Endothelial cell of umbilical vein (primary cell): ENCODE data around the gene SRA1. TPM values are rescaled to one million over a fixed set of nuclear protein-coding genes. Genes with fewer than 3 reads are reported as not detected.

ENCODE experiments used
- BruUV-seq: library from RNA; stranded (reverse); fragments of 400-500 nt; replicated peaks from 2 replicates; lab custom pipeline; 2021; lab: Mats Ljungman, UMichigan
- CTCF ChIA-PET: fragments of 300-600, 350-600 bp; sonication (Branson Sonifier 250); formaldehyde crosslinking; loops from one replicate; lab custom pipeline; 2021; ENCODE audit warnings: antibody characterized with exemption, inconsistent platforms; lab: Charles Lee
- POLR2A ChIA-PET: fragments of 300-600, 350-600 bp; sonication (Branson Sonifier 250); formaldehyde crosslinking; loops from one replicate; lab custom pipeline; 2021; ENCODE audit warnings: antibody characterized with exemption, inconsistent platforms; lab: Charles Lee
- DNase-seq: peaks from one replicate; pipeline ENCODE4 v3.0.0-alpha.2; 2011; ENCODE audit warnings: low read depth, low spot score
- FAIRE-seq: peaks from 2 replicates; lab custom pipeline; 2011; peaks lifted over from hg19 to GRCh38; lab: Jason Lieb, UNC
- H2AFZ ChIP-seq: 2 replicates; pipeline ENCODE4 v1.6.0; 2012; ENCODE audit warnings: low read depth, low read length, control low read depth, inconsistent platforms
- H3K27ac ChIP-seq: 2 replicates; pipeline ENCODE4 v1.5.1; 2011; ENCODE audit warnings: low read depth, mild to moderate bottlenecking, control low read depth, low read length, moderate library complexity; ENCODE audit not compliant: insufficient read depth
- H3K27me3 ChIP-seq, 2 experiments: 2 replicates each; pipeline versions ENCODE4 v1.6.0 to v1.6.1; 2011; ENCODE audit warnings: low read length in 2 of 2, mixed read lengths in 1 of 2; ENCODE audit not compliant: control insufficient read depth in 2 of 2, insufficient read depth in 2 of 2
- H3K36me3 ChIP-seq, 2 experiments: 2 replicates in 1 of 2; 3 replicates in 1 of 2; pipeline ENCODE4 v1.5.1; 2011; ENCODE audit warnings: low read length in 2 of 2, mild to moderate bottlenecking in 1 of 2, moderate library complexity in 1 of 2; ENCODE audit not compliant: control insufficient read depth in 2 of 2, insufficient read depth in 2 of 2; ENCODE audit errors: extremely low read depth in 1 of 2
- H3K4me1 ChIP-seq: 3 replicates; pipeline ENCODE4 v1.5.1; 2011; ENCODE audit warnings: mild to moderate bottlenecking, low read length; ENCODE audit not compliant: control insufficient read depth, insufficient read depth; ENCODE audit errors: extremely low read depth
- H3K4me2 ChIP-seq: 2 replicates; pipeline ENCODE4 v1.6.1; 2011; ENCODE audit warnings: low read length, control low read depth, mixed read lengths; ENCODE audit not compliant: insufficient read depth
- H3K4me3 ChIP-seq, 3 experiments: fragments of 200-600 bp in 1 of 3; sonication (generic), shearing (Covaris generic) in 1 of 3; replicated peaks in 1 of 3; 2 replicates each; pipeline ENCODE4 v1.5.1; 2011 to 2016; ENCODE audit warnings: control low read depth in 3 of 3, low read length in 3 of 3, mild to moderate bottlenecking in 2 of 3, inconsistent platforms in 1 of 3, low read depth in 1 of 3, moderate library complexity in 1 of 3; ENCODE audit not compliant: insufficient read depth in 1 of 3
- H3K79me2 ChIP-seq: 2 replicates; pipeline ENCODE4 v1.6.0; 2012; ENCODE audit warnings: low read length, inconsistent platforms; ENCODE audit not compliant: control insufficient read depth, insufficient read depth
- H3K9ac ChIP-seq: replicated peaks from 2 replicates; pipeline ENCODE3; 2011; ENCODE audit warnings: low read length, control low read depth; ENCODE audit not compliant: insufficient read depth; ENCODE audit errors: extremely low read depth
- H3K9me1 ChIP-seq: replicated peaks from 3 replicates; pipeline ENCODE4 v1.6.0; 2011; ENCODE audit warnings: mild to moderate bottlenecking, low read length; ENCODE audit not compliant: control insufficient read depth, insufficient read depth; ENCODE audit errors: extremely low read depth
- H3K9me3 ChIP-seq: replicated peaks from 2 replicates; pipeline ENCODE4 v1.5.1; 2012; ENCODE audit warnings: low read length, inconsistent platforms; ENCODE audit not compliant: control insufficient read depth, insufficient read depth
- H4K20me1 ChIP-seq: replicated peaks from 2 replicates; pipeline ENCODE3; 2011; ENCODE audit warnings: mild to moderate bottlenecking, low read length; ENCODE audit not compliant: control insufficient read depth, insufficient read depth; ENCODE audit errors: extremely low read depth
- EZH2 ChIP-seq: IDR thresholded peaks from 2 replicates; pipeline ENCODE4 v1.6.1; 2012; ENCODE audit warnings: borderline replicate concordance, low read depth, mild to moderate bottlenecking, moderate library complexity, low read length, inconsistent platforms; ENCODE audit not compliant: severe bottlenecking
- FOS ChIP-seq: IDR thresholded peaks from 2 replicates; pipeline ENCODE4 v1.6.1; 2011; ENCODE audit warnings: mild to moderate bottlenecking, low read length, moderate library complexity, borderline replicate concordance; ENCODE audit not compliant: insufficient read depth
- GATA2 ChIP-seq: IDR thresholded peaks from 2 replicates; pipeline ENCODE4 v1.7.0; 2011; ENCODE audit warnings: low read depth, mild to moderate bottlenecking, moderate library complexity, mixed read lengths, low read length; ENCODE audit not compliant: insufficient read length, insufficient read depth
- JUN ChIP-seq: IDR thresholded peaks from 2 replicates; pipeline ENCODE4 v1.6.1; 2011; ENCODE audit warnings: borderline replicate concordance, low read depth; ENCODE audit not compliant: insufficient read length, insufficient read depth
- MAX ChIP-seq: IDR thresholded peaks from 2 replicates; pipeline ENCODE4 v1.6.1; 2011; ENCODE audit not compliant: insufficient read depth, insufficient read length
- MYC ChIP-seq: IDR thresholded peaks from one replicate; pipeline ENCODE4 v1.6.1; 2011; ENCODE audit warnings: mild to moderate bottlenecking, low read depth, low read length
- POLR2A ChIP-seq: IDR thresholded peaks from 2 replicates; pipeline ENCODE4 v1.6.1; 2012; ENCODE audit warnings: low read depth, mild to moderate bottlenecking, control low read depth, low read length
- POLR2AphosphoS5 ChIP-seq: IDR thresholded peaks from 2 replicates; pipeline ENCODE4 v1.6.1; 2012; ENCODE audit warnings: low read depth, mild to moderate bottlenecking, control low read depth, low read length, moderate library complexity; ENCODE audit not compliant: insufficient read depth
- dilution Hi-C: fragments of 300-500 bp; cut with MboI; formaldehyde crosslinking; loops from one replicate; pipeline ENCODE4 v1.15.0; 2019; ENCODE audit warnings: low sequenced_read_pairs; ENCODE audit not compliant: extremely low pct_ligation_motif_present
- intact Hi-C: fragments of 100-400 bp; cut with micrococcal nuclease; formaldehyde crosslinking; loops from one replicate; pipeline ENCODE4 v1.10.0; 2022
- polyA plus RNA-seq, 4 experiments: library from polyadenylated mRNA; depleted of rRNA in 3 of 4; stranded (reverse) in 3 of 4; unstranded in 1 of 4; fragments of >200 nt; gene quantifications; 2 replicates each; pipeline versions ENCODE4 v1.2.1 to v1.2.3, GENCODE V29; 2011 to 2012; ENCODE audit warnings: missing spikeins in 1 of 4
- total RNA-seq: library from RNA; stranded (reverse); gene quantifications from 2 replicates; pipeline ENCODE4 v1.2.3, GENCODE V29; 2021
- TF ChIP-seq, protein P1 (sequence below), 2 donors: IDR thresholded peaks; 1 replicate in 1 of 2; 2 replicates in 1 of 2; pipeline ENCODE4 v1.5.1; 2011; ENCODE audit warnings: low read length in 2 of 2, mild to moderate bottlenecking in 2 of 2, moderate library complexity in 2 of 2, control low read depth in 1 of 2, inconsistent platforms in 1 of 2, low read depth in 1 of 2; ENCODE audit not compliant: insufficient read depth in 1 of 2; ENCODE audit errors: extremely low read depth in 1 of 2

Gene SRA1
- total and polyA plus RNA-seq, 2 donors (not counting 3 experiments of a cell fraction or from before 2014, with no cell fraction given) = 17.6 to 19.7 TPM

GRCh38 chr5:140524003-140524402, 33.3 kb downstream of the SRA1 start:
- Histone ChIP-seq H3K9ac (no peak overlapping the region), H3K27me3 (no peaks in the 10 kb centered on the region)
- POLR2A ChIA-PET = no interaction called here

More at GRCh38 chr5:140524003-140524402, 33.3 kb downstream of the SRA1 start:
- Histone ChIP-seq H3K4me3 (no peak overlapping the region), H3K9me1 (no peaks in the 10 kb centered on the region), H3K79me2 (no peaks in the 10 kb centered on the region), H4K20me1 (no peaks in the 10 kb centered on the region), H2AFZ (no peak overlapping the region), H3K27ac (no peak overlapping the region), H3K9me3 (no peaks in the 10 kb centered on the region), H3K4me1 (no peaks in the 10 kb centered on the region), H3K36me3 (peaks cover 15 to 24% of the 10 kb centered on the region in 2 experiments), H3K4me2 (no peak overlapping the region)
- intact Hi-C loops = no loop called here
- TF ChIP-seq MAX (no peak), JUN (no peak), GATA2 (no peak), POLR2AphosphoS5 (no peak), FOS (no peak), POLR2A (no peak), EZH2 (no peak), MYC (no peak)
- TF ChIP-seq, protein P1, sequence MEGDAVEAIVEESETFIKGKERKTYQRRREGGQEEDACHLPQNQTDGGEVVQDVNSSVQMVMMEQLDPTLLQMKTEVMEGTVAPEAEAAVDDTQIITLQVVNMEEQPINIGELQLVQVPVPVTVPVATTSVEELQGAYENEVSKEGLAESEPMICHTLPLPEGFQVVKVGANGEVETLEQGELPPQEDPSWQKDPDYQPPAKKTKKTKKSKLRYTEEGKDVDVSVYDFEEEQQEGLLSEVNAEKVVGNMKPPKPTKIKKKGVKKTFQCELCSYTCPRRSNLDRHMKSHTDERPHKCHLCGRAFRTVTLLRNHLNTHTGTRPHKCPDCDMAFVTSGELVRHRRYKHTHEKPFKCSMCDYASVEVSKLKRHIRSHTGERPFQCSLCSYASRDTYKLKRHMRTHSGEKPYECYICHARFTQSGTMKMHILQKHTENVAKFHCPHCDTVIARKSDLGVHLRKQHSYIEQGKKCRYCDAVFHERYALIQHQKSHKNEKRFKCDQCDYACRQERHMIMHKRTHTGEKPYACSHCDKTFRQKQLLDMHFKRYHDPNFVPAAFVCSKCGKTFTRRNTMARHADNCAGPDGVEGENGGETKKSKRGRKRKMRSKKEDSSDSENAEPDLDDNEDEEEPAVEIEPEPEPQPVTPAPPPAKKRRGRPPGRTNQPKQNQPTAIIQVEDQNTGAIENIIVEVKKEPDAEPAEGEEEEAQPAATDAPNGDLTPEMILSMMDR (IDR thresholded peaks at IDR 0.05; ENCODE audit: extremely low read depth in 1 of 2, insufficient read depth in 1 of 2, low read depth in 1 of 2, low read length in 2 of 2) = no peak
- BruUV-seq = no TSS peak
- CTCF ChIA-PET = interaction anchor here (1.0 kb wide), 1 partner anchor 30 kb away, joined by 3 read pairs; no protein-coding TSS in a partner anchor
- FAIRE-seq (no peak), DNase-seq (no peak)
- dilution Hi-C loops = no loop called here
